ENCODE results near the gene TMEM51. TPM values are rescaled to one million over a fixed set of nuclear protein-coding genes. Genes with fewer than 3 reads are reported as not detected.

The TMEM51 gene
- total RNA-seq, 1 donor from 2014 or later: 86.7 TPM

DNA sequence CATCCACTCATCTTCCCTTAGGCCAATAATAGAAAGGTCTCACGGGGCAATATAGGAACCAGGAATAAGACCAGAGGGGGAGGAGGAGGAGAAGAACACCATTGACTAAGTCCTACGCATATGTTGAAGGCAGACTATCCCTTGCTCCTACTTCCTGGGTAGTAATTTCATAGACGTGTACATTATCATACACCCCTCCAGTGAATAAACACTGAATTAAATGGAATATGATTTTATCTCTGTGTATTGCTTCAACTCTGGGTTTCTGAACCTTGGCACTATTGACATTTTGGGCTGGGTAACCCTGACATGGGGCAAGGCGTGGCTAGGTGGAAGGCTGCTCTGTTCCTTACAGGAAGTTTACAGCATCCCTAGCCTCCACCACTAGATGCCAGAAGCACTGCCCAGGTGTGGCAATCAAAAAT, 76.2 kb downstream of the TMEM51 start:
- TF ChIP-seq, protein P1, sequence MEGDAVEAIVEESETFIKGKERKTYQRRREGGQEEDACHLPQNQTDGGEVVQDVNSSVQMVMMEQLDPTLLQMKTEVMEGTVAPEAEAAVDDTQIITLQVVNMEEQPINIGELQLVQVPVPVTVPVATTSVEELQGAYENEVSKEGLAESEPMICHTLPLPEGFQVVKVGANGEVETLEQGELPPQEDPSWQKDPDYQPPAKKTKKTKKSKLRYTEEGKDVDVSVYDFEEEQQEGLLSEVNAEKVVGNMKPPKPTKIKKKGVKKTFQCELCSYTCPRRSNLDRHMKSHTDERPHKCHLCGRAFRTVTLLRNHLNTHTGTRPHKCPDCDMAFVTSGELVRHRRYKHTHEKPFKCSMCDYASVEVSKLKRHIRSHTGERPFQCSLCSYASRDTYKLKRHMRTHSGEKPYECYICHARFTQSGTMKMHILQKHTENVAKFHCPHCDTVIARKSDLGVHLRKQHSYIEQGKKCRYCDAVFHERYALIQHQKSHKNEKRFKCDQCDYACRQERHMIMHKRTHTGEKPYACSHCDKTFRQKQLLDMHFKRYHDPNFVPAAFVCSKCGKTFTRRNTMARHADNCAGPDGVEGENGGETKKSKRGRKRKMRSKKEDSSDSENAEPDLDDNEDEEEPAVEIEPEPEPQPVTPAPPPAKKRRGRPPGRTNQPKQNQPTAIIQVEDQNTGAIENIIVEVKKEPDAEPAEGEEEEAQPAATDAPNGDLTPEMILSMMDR (conservative IDR thresholded peaks at IDR 0.05; ENCODE audit: low read depth, low read length): no peak
- DNase-seq (ENCODE audit: low read depth): no peak

DNA sequence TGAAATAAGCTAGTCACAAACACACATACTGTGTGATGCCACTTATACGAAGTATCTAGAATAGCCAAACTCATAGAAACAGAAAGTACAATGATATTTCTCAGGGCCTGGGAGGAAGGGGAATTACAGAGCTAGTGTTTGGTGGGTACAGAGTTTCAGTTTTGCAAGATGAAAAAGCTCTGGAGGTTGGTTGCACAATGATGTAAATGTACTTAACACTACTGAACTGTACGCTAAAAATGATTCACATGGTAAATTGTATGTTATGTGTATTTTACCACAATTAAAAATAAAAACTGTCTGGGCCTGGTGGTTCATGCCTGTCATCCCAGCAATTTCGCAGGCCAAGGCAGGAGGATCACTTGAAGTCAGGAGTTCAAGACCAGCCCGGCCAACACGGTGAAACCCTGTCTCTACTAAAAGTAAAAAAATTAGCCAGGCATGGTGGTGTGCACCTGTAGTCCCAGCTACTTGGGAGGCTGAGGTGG, 78.2 kb downstream of the TMEM51 start:
- H3K4me3 ChIP-seq (ENCODE audit: low read depth, low read length): no peak overlapping the region
- TF ChIP-seq, protein P1 (conservative IDR thresholded peaks at IDR 0.05; ENCODE audit: low read depth, low read length): no peak
- no peak for DNase-seq (ENCODE audit: low read depth)

More for the DNA sequence above, 76.2 kb downstream of the TMEM51 start:
- no peak overlapping the region for H3K4me3 ChIP-seq (ENCODE audit: low read depth, low read length)

DNA sequence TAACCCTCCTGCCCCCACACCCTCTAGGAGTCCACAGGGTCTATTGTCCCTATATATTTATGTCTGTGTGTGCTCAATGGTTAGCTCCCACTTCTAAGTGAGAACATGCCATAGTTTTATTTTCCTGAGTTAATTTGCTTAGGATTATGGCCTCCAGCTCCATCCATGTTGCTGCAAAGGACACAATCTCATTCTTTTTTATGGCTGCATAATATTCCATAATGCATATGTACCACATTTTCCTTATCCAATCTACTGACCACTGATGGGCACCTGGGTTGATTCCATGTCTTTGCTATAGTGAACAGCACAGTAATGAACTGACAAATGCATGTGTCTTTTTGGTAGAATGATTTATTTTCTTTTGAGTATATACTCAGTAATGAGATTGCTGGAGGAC, 80.1 kb downstream of the TMEM51 start:
- TF ChIP-seq, protein P1 (conservative IDR thresholded peaks at IDR 0.05; ENCODE audit: low read depth, low read length): no peak
- no peak for DNase-seq (ENCODE audit: low read depth)
- no peak overlapping the region for H3K4me3 ChIP-seq (ENCODE audit: low read depth, low read length)

DNA sequence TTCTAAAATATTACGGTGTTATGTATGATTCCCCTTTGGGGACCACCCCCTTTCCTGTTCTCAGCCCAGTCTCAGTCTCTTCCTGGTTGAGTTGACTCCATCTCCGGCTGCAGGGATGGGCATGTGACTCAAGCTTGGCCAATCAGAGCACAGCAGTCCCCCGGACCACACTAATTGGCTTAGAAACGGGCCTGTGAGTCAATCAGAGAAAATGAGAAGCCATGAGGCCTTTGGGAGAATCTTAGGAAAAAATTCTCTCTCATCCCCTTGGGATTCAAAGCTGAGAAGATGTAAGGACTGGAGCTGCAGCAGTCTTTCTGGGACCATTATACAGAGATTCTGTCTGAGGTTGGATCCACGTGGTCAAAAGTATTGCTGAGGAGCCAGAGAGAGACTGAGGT, 82.8 kb downstream of the TMEM51 start:
- H3K4me3 ChIP-seq (ENCODE audit: low read depth, low read length): no peak overlapping the region
- no peak for DNase-seq (ENCODE audit: low read depth)
- TF ChIP-seq, protein P1 (conservative IDR thresholded peaks at IDR 0.05; ENCODE audit: low read depth, low read length): no peak

DNA sequence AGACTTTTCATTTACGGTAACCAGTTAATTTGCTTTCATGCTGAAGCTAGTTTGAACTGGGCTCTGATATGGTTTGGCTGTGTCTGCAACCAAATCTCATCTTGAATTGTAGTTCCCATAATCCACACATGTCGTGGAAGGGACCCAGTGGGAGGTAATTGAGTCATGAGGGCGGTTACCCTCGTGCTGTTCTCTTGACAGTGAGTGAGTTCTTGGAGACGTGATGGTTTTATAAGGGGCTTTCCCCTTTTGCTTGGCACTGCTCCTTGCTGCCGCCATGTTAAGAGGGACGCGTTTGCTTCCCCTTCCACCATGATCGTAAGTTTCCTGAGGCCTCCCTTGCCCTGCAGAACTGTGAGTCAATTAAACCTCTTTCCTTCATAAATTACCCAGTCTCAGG, 83.2 kb downstream of the TMEM51 start:
- DNase-seq (ENCODE audit: low read depth): no peak
- TF ChIP-seq, protein P1 (conservative IDR thresholded peaks at IDR 0.05; ENCODE audit: low read depth, low read length): no peak
- no peak overlapping the region for H3K4me3 ChIP-seq (ENCODE audit: low read depth, low read length)

DNA sequence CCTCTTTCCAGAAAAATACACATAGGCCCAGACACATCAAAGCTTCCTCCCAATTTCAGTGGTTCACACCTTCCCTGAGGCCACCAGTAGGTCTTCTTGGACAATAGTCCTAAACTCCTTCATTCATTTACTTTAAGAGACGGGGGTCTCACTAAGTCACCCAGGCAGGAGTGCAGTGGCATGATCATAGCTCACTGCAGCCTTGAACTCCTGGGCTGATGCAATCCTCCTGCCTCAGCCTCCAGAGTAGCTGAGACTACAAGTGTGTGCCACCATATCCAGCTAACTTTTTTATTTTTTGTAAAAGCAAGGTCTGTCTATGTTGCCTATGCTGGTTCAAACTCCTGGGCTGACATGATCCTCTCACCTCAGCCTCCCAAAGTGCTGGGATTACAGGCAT, 85.2 kb downstream of the TMEM51 start:
- H3K4me3 ChIP-seq (ENCODE audit: low read depth, low read length): no peak overlapping the region
- DNase-seq (ENCODE audit: low read depth): no peak
- TF ChIP-seq, protein P1 (conservative IDR thresholded peaks at IDR 0.05; ENCODE audit: low read depth, low read length): no peak

DNA sequence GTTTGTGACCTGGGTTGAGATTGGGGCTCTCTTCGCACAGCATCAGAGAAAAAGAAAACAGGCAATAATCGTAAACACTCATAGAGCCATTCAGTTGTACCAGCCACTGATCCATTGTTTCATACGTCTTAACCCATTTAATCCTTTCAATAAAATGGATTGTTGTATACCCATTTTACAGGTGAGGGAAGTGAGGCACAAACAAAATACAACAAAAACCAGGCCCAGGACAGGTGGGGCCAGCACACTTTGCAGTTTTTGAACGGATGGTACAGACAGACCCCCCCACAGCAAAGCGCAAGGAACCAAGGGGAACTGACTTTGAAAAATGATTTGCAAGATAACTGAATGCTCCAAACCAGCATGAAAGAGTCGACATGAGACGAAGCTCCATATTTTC, 89.2 kb downstream of the TMEM51 start:
- TF ChIP-seq, protein P1 (conservative IDR thresholded peaks at IDR 0.05; ENCODE audit: low read depth, low read length): no peak
- DNase-seq (ENCODE audit: low read depth): no peak
- no peak overlapping the region for H3K4me3 ChIP-seq (ENCODE audit: low read depth, low read length)

Data from epithelial cell of proximal tubule (primary cell).